Measurements from ENCODE around the gene ARPC5L. TPM values are rescaled to one million over a fixed set of nuclear protein-coding genes. Genes with fewer than 3 reads are reported as not detected.

ARPC5L gene
- total and polyA plus RNA-seq, 4 donors, result 27.6 to 64.6 (median 47.7) TPM

- H3K27ac ChIP-seq (ENCODE audit: low read depth in 1 of 2, low read length in 1 of 2), result no peak overlapping the region
- 83 to 86% methylated on average over 13 of the region's 13 CpGs for WGBS, 2 donors
- ATAC-seq (ENCODE audit: insufficient read depth, low FRiP score), result no peak
- H3K4me1 ChIP-seq (ENCODE audit: control insufficient read depth in 5 of 5, insufficient read depth in 5 of 5, low read length in 5 of 5), result peaks cover 0 to 4% (median 0%) of the 10 kb centered on the region in 5 donors
- DNase-seq, result no peak
- peaks cover 8 to 59% (median 18%) of the 10 kb centered on the region in 4 donors for H3K36me3 ChIP-seq (ENCODE audit: control insufficient read depth in 4 of 4, insufficient read depth in 4 of 4, low read length in 4 of 4)
- no peaks in the 10 kb centered on the region for H3K27me3 ChIP-seq (ENCODE audit: control insufficient read depth in 3 of 3, insufficient read depth in 3 of 3, low read length in 2 of 3)
- H3K4me3 ChIP-seq, result no peak overlapping the region
- no peak overlapping the region for H3K9ac ChIP-seq (ENCODE audit: insufficient read depth in 1 of 2, low read length in 2 of 2)
- TF ChIP-seq, protein P1, sequence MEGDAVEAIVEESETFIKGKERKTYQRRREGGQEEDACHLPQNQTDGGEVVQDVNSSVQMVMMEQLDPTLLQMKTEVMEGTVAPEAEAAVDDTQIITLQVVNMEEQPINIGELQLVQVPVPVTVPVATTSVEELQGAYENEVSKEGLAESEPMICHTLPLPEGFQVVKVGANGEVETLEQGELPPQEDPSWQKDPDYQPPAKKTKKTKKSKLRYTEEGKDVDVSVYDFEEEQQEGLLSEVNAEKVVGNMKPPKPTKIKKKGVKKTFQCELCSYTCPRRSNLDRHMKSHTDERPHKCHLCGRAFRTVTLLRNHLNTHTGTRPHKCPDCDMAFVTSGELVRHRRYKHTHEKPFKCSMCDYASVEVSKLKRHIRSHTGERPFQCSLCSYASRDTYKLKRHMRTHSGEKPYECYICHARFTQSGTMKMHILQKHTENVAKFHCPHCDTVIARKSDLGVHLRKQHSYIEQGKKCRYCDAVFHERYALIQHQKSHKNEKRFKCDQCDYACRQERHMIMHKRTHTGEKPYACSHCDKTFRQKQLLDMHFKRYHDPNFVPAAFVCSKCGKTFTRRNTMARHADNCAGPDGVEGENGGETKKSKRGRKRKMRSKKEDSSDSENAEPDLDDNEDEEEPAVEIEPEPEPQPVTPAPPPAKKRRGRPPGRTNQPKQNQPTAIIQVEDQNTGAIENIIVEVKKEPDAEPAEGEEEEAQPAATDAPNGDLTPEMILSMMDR (IDR thresholded peaks at IDR 0.05; ENCODE audit: control extremely low read depth, extremely low read depth), result no peak
- H3K9me3 ChIP-seq (ENCODE audit: control insufficient read depth in 4 of 4, insufficient read depth in 3 of 4, low read length in 3 of 4), result no peaks in the 10 kb centered on the region
Observed at GRCh38 chr9:124882231-124882630, 20.3 kb downstream of the ARPC5L start.

DNA sequence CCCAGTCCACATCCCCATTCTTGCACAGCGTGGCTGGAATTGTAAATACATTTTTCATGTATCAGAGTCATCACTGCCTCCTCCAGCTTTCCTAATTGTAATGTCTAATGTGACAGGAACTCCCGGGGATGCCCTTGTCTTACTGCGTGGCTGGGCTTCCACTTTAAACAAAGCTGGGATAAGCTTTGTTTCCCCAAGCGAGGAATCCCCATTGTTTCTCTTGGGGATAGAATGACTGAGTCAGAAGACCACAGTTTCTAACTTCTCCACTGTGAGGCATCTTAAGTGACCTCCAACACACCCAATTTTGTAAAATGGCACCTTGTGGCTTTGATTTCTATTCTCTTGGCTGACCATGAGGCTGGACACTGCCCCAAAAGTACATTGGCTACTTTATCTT is 22.4 kb downstream of the ARPC5L start:
- H3K27ac ChIP-seq (ENCODE audit: low read depth in 1 of 2, low read length in 1 of 2), result no peak overlapping the region
- DNase-seq (no peak), ATAC-seq (ENCODE audit: insufficient read depth, low FRiP score) (no peak)
- no peak overlapping the region for H3K4me3 ChIP-seq
- peaks cover 0 to 4% (median 0%) of the 10 kb centered on the region in 5 donors for H3K4me1 ChIP-seq (ENCODE audit: control insufficient read depth in 5 of 5, insufficient read depth in 5 of 5, low read length in 5 of 5)
- 79 to 81% methylated on average over 4 of the region's 4 CpGs for WGBS, 2 donors
- H3K9ac ChIP-seq (ENCODE audit: insufficient read depth in 1 of 2, low read length in 2 of 2), result no peak overlapping the region
- H3K9me3 ChIP-seq (ENCODE audit: control insufficient read depth in 4 of 4, insufficient read depth in 3 of 4, low read length in 3 of 4), result no peaks in the 10 kb centered on the region
- TF ChIP-seq, protein P1 (IDR thresholded peaks at IDR 0.05; ENCODE audit: control extremely low read depth, extremely low read depth), result no peak
- H3K27me3 ChIP-seq (ENCODE audit: control insufficient read depth in 3 of 3, insufficient read depth in 3 of 3, low read length in 2 of 3), result no peaks in the 10 kb centered on the region
- H3K36me3 ChIP-seq (ENCODE audit: control insufficient read depth in 4 of 4, insufficient read depth in 4 of 4, low read length in 4 of 4), result peaks cover 10 to 64% (median 26%) of the 10 kb centered on the region in 4 donors

- peaks cover 9 to 66% (median 33%) of the 10 kb centered on the region in 4 donors for H3K36me3 ChIP-seq (ENCODE audit: control insufficient read depth in 4 of 4, insufficient read depth in 4 of 4, low read length in 4 of 4)
- 93 to 95% methylated on average over 4 of the region's 4 CpGs for WGBS, 2 donors
Observed at GRCh38 chr9:124885551-124885950, 23.6 kb downstream of the ARPC5L start.

More at GRCh38 chr9:124885551-124885950, 23.6 kb downstream of the ARPC5L start:
- Histone ChIP-seq H3K9me3 (ENCODE audit: control insufficient read depth in 4 of 4, insufficient read depth in 3 of 4, low read length in 3 of 4) (peaks cover 0 to 1% (median 0%) of the 10 kb centered on the region in 4 donors), H3K4me1 (ENCODE audit: control insufficient read depth in 5 of 5, insufficient read depth in 5 of 5, low read length in 5 of 5) (no peaks in the 10 kb centered on the region), H3K27me3 (ENCODE audit: control insufficient read depth in 3 of 3, insufficient read depth in 3 of 3, low read length in 2 of 3) (no peaks in the 10 kb centered on the region), H3K9ac (ENCODE audit: insufficient read depth in 1 of 2, low read length in 2 of 2) (no peak overlapping the region), H3K27ac (ENCODE audit: low read depth in 1 of 2, low read length in 1 of 2) (no peak overlapping the region), H3K4me3 (no peak overlapping the region)
- no peak for ATAC-seq (ENCODE audit: insufficient read depth, low FRiP score)
- DNase-seq, result no peak
- TF ChIP-seq, protein P1 (IDR thresholded peaks at IDR 0.05; ENCODE audit: control extremely low read depth, extremely low read depth), result no peak
